GM18505 (cell line): ENCODE data around the gene USP35.

Source experiments
- ATAC-seq: cut with Tn5 transposase; IDR thresholded peaks from one replicate; pipeline ENCODE4 v1.9.1; 2021; ENCODE audit not compliant: unreplicated experiment
- POLR2A ChIP-seq: IDR thresholded peaks from 4 replicates; pipeline ENCODE4 v1.6.1; 2011; ENCODE audit warnings: borderline replicate concordance; ENCODE audit not compliant: insufficient read depth, insufficient read length; ENCODE audit errors: extremely low read depth

Gene USP35

GRCh38 chr11:78209478-78209877 lies 20.8 kb downstream of the USP35 start:
- TF ChIP-seq POLR2A: no peak
- no peak for ATAC-seq

- no peak for TF ChIP-seq POLR2A
- ATAC-seq: no peak
Observed at GRCh38 chr11:78210000-78210608, 21.4 kb downstream of the USP35 start.

DNA sequence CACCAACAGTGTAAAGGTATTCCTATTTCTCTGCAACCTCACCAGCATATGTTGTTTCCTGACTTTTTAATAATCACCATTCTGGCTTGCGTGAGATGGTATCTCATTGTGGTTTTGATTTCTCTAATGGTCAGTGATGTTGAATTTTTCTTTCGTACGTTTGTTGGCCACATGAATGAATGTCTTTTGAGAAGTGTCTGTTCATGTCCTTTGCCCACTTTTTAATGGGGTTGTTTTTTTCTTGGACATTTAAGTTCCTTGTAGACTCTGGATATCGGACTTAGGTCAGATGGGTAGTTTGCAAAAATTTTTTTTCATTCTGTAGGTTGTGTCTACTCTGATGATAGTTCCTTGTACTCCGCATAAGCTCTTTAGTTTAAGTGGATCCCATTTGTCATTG lies 22.8 kb downstream of the USP35 start:
- no peak for ATAC-seq
- no peak for TF ChIP-seq POLR2A

DNA sequence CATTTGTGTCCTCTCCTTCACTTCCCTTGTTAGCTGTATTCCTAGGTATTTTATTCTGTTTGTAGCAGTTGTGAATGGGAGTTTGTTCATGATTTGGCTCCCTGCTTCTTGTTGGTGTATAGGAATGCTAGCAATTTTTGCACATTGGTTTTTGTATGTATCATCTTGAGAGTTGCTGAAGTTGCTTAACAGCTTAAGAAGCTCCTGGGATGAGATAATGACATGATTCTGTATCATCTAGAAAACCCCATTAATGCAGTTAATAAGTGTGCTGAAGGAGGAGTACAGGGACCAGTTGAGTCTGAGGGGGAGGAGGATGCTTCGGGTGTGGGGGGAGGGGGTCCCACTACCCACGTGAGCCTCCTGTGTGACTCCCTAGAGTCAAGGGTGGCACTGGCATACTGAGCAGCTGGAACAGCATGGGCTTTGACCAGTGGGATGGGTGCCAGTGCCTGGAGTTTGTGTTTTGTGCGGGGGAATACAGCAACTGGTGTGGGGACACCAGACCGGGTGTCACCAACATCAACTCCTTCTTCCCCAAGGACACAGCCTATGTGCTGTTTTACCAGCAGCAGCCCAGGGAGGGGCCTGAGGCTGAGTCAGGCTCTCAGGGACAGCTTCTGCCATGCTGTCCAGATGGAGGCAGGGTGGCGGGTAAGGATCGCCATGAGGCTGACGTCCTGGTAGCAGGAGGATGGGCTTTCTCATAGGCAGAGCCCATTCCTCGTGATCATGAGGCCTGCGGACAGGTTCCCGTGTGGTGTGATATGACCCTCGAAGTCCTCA lies 24.1 kb downstream of the USP35 start:
- no peak for ATAC-seq
- no peak for TF ChIP-seq POLR2A

DNA sequence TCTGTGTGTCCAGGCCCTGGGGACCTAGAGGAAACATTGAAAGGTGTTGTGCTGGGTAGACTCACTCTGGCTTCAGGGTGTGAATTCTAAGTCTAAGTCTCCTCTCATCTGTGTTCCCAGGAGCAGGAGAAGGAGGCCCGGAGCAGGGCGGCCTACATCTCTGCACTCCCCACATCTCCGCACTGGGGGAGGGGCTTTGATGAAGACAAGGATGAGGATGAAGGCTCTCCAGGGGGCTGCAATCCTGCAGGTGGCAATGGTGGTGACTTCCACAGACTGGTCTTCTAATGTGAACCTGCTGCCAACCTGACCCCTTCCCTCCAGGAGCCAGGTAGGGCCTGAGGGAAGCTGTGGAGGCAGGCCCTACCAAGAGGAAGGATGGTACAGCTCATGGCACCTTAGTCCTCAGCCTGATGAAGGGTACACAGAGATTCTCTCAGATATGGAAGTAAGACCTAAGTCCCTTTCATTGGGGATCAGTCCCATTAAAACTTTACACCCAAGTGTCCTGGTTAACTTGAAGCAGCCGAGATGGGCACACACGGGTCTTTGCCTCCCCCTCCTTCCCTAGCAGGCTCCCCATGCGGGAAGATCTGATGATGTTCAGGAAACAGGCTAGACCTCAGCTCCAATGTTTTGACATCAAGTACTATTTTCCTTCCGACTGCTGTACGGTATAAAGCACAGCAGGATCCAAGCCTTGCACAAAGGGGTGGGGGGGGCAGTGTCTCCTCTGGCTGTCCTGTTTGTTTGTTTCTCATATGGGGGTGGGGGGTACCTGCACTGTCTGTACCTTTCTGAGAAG lies 25.0 kb downstream of the USP35 start:
- no peak for ATAC-seq

GRCh38 chr11:78214331-78215194 lies 25.8 kb downstream of the USP35 start:
- TF ChIP-seq POLR2A: no peak
- ATAC-seq: no peak

More for the DNA sequence above, 25.0 kb downstream of the USP35 start:
- no peak for TF ChIP-seq POLR2A

GRCh38 chr11:78216021-78216420 lies 27.3 kb downstream of the USP35 start:
- ATAC-seq: no peak
- no peak for TF ChIP-seq POLR2A

DNA sequence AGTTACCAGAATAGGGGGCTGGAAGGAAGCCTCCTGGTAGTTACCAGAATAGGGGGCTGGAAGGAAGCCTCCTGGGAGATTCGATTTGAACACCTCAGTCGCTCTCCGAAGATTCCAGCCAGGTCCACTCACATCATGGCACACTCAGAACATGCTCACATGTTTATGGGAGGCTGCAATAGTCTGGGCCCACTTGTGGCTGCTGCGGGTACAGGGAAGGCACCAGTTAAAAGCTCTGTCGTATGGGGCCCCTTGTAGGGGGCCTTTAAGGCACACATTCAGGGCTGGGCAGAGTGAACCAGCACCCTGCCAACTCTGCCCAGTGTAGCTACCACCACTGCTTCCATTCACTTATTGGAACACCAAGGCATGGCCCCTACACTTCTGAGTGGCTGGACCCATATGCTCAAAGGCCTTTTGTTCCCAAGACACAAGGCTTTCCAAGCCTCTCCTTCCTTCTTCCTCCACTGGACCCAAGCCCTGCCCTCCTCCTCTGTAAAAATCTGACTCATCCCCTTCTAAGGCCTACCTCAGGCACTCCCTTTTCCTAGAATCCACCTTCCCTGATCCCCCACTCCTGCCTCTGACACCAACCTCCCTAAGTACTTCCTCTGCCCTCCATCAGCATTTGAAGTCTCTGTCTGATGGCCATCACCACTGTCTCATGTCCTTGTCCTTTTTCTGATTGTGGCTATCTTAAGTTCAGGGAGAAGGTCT lies 28.0 kb downstream of the USP35 start:
- ATAC-seq: no peak
- TF ChIP-seq POLR2A: no peak

DNA sequence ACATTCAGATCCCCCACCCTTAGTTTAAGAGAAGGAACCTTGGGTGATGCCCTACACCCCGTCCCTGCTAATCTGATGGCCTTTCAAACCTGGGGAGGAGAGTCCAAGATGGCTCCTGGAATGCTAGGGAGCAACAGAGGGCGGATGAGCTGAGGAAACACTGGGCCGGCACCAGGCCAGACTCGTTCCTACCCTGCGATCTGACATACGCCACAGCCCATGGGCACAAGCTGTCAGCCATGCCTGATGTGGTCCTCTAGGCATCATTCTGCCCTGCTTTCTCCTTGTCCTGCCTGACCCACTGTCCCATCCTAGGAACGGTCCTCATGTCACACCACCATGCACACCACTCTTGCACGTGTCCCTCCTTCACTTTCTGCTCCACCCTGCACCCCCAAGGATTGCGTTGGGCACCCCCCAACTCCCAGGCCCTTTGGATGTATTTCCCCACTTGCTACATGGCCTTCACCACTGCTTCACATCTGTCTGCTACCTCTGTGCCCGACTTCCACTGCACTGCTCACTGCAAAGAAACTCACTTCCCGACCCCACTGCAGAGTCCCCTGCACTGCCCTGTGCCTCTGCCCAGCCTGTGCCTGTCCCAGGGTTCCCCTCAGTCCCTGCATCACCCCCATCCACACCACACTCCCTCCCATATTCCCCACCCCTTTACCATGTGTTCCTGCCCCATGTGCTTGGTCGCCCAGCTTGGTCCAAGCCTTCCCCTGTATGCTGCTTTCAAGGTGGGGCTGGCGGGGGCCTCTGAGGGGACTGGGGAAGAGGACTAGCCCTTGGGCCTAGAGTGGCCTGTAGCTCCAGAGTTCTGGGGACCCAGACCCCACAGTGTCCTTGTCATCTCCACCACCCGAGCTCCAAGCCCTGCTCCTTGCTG lies 29.2 kb downstream of the USP35 start:
- no peak for TF ChIP-seq POLR2A
- no peak for ATAC-seq

DNA sequence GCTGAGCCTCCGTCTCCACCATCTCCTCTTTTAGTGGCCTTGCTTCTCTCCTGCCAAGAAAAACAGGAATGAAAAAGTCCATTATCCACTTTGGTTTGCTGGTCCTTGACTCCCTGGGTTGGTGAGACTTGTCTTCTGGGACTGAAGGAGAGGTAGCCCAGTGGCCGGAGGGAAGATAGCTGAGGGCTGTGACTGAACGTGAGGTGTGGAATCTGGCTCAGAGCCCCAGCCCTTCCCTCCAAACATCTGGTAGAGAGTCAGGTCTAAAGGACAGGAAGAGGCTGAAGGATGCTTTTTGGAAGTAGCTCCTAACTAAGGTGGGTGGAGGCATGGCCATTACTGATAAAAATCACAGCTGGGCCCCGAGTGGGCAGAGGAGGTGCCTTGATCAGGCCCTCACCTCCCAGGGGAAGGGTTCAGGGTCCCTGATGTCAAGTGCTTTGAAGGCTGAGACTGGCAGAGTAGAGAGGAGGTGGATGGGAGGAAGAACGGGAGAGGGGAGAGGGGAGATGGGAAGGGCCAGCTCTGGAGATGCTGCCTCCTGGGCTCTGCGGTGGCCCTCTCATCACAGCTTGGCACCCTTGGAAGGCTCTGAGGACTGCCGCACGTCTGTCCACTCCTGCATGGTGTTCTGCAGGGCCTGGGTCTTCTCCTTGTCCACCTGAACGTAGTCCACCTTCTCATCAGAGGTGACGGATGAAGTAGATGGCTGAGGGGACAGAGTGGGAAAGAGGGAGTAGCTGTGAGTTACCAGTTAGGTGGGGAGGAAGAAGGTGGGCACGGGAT lies 30.2 kb downstream of the USP35 start:
- TF ChIP-seq POLR2A: no peak
- no peak for ATAC-seq

- no peak for ATAC-seq
- no peak for TF ChIP-seq POLR2A
Observed at GRCh38 chr11:78219493-78220217, 30.9 kb downstream of the USP35 start.
